ENCODE results near the gene CFAP410.

- TF ChIP-seq CTCF (IDR thresholded peaks at IDR 0.05) (no peak), POLR2A (IDR thresholded peaks at IDR 0.05) (no peak)
These were observed 38.2 kb upstream of the CFAP410 start for GRCh38 chr21:44377201-44377921.

Data from Peyer's patch (tissue), 4 donors.